Adrenal gland (tissue), 5 donors: ENCODE results near the gene SLC26A8.

Experiments used
- CTCF ChIP-seq, 6 experiments: fragments of 450-650 bp in 4 of 6; fragments of 200-600 bp in 2 of 6; sonication (generic) in 1 of 6; IDR thresholded peaks; 1 replicate in 5 of 6; 2 replicates in 1 of 6; pipeline versions ENCODE4 v1.5.1 to v1.8.0; 2016 to 2021; ENCODE audit warnings: antibody characterized with exemption in 6 of 6, mild to moderate bottlenecking in 2 of 6, moderate library complexity in 1 of 6
- POLR2A ChIP-seq, 2 donors: fragments of 450-650 bp; IDR thresholded peaks; one replicate each; pipeline ENCODE4 v1.6.1; 2017; ENCODE audit warnings: antibody characterized with exemption in 2 of 2, mild to moderate bottlenecking in 2 of 2, moderate library complexity in 1 of 2
- donor health status: DM: no; HTN: no; CAD: no.

GRCh38 chr6:36068586-36068985 lies 44.1 kb upstream of the SLC26A8 start:
- TF ChIP-seq POLR2A (IDR thresholded peaks at IDR 0.05) = no peak
- no peak for TF ChIP-seq CTCF (IDR thresholded peaks at IDR 0.05)
